ENCODE data around the gene PRPF6.

PRPF6 gene

DNA sequence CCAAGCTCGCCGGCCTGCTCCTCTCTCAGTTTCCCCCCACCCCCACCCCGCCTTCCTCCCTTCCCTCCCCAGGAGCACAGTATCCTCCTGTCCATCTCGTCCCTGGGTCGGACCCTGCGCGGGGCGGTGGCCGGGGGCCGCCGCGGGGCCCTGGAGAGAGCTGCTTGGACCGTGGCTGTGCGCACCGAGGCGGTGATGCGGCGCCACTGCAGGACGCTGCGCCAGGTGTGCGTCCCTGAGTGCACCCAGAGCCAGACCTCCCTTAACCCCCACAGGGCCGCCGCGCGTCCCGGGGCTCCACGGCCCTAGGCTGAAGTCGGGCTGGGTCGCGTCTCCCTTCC is 57.3 kb downstream of the PRPF6 start:
- no peak for DNase-seq

DNA sequence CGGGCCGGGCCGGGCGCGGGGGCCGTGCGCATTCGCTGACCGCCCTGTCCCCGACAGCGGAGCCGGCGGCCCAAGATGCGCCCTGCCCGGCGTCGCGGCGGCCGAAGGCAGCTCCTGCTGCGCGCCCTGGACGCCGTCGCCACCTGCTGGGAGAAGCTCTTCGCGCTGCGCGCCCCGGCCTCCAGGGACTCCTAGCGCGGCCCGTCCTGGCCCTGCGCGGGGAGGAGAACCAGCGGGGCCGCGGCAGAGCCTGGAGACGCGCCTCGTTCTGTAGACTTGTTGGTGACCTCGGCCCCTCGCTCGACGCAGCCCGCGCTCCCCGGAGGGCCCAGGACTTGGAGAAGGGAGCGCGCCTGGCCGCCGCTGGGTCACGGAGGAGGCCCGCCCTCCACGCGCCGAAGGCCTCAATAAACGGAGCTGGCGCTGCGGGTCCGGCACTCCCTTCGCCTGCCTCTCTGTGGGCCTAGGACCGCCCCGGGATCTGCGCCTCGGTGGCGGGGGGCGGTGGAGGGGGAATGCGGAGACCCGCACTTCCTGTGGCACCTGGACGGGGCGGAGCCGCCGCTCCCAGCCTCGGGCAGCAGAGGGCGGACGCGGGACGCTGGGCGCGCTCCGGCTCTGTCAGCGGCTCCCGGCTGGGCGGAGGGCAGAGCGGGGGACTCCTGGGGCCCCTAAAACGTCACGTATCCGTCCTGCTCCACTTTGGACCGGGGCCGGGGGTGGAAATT is 57.8 kb downstream of the PRPF6 start:
- DNase-seq = peak; percentile 67

DNA sequence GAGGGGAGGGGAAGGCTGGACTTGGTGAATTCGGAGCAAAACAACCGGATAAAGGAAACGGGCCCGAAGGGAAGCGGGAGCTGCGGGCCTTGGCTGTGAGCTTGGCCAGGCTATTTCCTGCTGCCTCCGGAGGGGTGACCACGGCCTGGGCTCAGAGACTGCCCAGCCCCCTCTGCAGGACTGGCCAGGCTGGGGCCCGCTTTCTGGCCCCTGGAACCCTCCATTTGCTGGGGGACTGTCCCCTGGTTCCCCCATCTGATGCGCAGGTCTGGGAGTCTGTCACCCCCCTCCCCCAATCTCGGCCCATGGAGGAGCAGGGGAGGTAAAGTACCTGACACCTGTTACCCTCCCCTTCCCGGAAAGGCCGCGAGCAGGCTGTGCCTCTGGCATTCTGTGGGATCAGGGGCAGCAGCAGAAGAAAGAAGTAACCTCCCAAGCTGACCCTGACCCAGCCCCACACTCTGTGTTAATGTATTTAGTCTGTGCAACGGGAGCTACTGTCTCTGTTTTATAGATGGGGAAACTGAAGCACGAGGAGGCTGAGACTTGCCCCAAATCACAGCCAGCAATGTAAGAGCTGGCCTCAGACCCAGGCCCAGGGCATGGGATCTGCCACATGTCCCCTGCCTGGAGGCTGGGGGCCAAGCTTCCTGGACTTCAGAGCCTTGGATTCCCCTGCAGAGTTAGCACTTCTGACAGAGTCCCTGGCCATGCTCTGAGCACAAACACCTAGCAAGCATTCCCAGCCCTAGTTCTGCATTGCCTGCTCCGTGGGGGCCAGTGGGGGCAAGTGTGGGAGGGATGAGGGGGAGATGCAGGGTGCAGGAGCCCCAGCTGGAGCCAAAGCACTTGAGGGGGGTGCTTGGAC is 58.6 kb downstream of the PRPF6 start:
- DNase-seq = no peak

DNA sequence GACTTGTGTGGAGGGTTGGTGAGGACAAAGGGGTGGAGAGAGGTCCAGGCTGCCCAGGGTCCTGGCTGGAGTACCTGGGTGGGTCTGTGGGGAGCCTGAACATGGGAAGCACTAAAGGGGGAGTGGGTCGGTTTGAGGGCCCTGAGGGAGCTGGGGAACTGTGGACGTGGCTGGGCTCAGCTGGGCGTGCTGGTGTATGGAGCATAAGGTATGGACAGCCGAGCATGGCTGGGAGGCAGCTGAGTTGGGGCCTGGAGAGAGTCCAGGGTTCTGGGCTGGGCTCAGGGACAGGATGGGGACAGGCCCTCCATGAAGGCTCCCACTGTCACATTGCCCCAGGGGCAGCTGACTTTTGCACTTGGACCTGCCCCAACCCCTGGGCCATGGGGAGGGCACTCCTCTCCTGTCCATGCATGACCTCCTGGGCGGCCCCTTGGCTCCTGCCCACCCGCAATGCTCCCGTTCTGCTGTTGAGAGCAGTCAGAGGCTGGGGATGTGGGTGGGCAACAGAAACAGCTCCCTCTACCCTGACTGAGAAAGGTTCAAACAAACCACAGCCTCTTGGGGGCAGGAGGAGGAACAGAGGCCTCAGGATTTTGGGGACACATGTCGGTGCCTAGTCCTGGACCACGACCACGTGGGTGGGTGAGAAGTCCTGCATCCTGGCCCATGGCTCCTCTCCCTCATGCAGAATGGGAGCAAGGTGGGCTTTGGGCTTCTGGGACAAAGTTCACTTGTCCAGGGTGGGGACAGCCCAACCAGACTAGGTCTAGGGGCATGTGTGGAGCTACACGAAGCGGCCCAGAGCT is 59.5 kb downstream of the PRPF6 start:
- no peak for DNase-seq

DNA sequence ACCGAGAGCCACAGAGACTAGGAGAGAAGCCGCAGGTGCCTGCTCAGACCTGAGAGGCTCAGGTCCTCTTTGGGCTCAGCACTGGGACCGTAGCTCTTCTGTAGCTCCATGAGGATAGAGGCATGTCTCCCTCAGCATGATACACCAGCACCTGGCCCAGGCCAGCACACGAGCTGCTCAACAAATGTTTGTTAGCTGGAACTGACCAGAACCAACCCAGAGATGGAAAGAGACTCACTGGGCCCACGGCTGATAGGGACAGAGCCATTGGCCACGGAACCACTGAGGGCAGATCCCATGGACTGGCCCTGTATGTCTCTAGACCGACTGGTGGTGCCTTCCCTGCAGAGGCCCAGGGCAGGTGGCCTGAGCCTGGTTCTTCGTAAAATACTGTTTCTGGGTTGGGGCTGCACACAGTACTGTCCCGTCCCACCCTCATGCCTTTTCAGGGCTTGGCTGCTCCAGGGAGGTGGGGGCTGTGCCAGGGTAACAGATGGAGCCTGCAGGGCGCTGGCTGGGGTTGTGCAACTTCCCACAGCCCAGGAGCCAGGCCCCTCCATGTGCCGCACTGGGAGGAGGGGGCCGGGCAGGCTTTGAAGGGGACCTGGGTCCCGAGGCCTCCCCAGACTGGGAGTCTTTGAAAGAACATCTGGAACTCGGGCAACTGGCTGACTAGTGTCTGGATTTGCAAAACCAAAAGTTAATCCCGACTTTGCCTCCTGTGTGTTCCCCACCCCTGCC is 60.3 kb downstream of the PRPF6 start:
- no peak for DNase-seq

DNA sequence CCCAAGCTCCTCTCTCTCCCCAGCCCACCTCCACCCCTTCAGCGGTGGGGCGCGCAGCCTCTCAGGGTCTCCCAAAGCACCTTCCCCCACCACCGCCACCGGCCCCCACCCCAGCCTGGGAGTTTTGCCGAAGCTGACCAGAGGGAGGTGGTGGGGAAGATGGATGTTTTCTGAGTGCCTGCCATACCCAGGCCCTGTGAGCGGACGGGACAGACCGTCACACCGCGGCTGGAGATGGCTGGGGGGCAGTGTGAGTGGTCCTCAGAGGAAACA is 60.8 kb downstream of the PRPF6 start:
- no peak for DNase-seq

DNA sequence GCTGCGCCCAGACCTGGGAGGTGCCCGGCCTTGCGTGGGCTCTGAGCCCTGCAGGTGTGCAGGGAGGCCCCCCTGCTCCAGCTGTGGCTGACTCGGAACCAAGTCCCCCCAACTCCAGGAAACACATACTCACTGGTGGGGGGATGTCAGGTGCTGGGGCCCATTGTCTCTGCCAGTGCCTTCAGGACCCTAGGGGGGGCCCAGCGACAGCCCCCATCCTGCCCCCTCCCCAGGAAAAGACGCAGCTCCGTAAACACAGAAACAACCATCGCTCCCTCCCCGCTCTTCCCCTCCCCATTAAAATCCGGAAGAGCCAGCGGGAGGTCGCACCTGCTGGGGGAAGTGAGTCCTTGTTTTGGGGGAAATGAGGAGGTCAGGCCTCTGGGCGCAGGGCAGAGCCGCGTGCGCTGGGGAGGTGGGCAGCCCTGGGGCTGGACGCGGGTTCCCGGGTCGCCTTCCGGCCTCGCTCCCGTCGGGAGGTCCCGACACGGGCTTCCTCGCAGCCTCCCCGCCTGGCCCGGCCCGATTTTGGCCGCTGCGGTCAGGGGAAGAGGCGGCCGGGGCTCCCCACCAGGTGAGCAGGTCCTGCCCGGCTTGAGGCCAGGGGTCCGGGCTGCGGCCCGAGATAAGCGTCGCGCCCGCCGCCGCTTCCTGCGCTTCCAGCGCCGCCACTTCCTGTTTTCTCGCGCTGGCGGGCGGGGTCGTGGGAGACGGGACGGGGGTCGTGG is 61.3 kb downstream of the PRPF6 start:
- DNase-seq = no peak

DNA sequence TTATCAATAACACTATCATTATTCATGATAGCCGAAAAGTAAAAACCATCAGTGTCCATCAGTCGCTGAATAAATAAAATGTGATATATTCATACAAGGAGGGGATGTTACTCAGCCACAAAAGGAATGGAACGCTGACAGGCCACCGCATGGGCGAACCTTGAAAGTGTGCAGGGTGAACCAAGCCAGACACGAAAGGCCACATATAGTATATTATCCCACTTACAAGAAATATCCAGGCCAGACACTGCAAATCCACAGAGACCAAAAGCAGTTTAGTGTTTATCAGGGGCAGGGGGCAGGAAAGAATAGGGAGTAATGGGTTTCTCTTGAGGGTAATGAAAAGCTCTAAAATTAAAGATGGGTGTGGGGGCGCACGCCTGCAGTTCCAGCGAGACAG is 62.8 kb downstream of the PRPF6 start:
- no peak for DNase-seq

DNA sequence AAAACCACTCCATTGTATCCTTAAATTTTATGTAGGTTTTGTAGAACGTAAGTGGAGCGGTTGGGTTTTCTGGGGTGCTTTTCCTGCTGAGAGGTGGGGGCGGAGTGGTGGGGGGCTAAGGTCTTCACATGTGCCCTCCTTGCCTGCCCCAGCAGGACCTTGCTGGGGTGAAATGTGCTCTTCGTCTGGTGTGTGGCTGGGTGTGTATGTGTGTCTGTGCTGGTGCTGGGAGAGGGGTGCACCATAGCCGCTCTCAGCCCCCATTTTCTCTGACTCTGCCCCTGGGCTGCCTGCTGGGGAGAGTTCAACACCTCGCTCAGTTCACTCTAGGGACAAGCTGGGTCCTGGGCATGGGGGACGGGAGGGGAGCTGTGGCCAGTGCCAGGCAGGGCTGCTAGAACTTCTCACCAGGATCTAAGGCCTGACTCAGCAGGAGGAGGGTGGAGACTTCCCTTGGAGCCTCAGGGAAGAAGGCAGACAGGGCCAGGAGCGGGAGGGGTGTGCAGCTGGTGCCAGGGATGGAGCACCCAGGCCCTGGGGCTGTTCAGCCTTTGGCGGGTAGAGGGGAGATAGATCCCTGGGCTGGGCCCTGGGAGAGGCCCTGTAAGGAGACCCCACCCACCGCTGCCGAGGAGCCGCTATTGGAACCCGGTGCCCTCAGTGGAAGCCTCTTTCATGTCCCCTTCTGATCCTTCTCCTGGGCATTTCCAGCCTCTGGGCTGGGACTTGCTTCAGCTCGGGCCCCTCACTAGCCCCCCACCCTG is 63.7 kb downstream of the PRPF6 start:
- no peak for DNase-seq

DNA sequence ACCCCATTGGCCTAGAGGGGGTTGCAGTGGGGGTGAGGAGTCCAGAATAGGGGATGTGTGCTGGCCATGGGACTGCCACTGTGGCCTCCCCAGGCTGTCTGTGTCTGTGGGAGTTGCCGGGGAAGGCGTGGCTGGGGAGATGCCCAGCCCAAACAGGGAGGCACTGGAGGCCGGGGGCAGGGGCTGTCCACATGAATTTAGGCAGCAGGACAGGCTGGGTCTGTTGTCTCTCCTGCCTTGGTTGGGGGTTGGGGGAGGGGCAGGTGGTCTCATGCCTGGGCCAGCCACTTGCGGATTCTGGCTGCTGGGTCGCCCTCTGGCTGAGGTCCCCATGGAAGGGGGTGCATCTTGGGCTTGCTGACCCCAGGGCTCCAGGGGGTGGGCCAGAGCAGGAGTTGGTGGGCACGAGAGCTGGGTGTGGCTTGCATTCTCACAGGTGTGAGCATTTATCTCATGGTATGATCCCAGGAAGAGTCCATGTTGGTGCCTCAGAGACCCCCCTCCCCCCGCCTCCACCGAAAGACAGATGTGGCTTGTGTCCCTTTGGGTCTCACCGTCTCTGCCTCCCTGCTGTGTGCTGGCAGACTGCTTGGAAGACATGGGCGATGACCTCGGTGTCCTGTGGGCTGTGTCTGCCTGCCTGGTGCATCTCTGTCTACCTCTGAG is 64.5 kb downstream of the PRPF6 start:
- no peak for DNase-seq

DNA sequence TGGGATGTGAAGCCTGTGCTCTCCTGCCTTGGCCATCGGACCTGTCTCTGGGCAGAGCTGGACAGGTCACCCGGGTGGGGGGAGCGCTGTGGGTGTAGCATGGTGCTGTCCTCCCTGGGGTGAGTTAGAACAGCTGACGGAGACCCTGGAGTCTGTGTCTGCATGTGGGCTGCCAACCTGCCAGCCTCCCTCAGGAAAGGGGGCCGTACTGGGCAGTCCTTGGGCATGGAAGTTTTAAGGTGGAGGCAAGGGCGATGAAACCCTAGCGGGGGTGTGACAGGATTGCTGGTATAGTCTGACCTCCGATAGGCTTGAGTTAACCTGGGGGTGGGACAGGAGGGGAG is 66.1 kb downstream of the PRPF6 start:
- DNase-seq = no peak

DNA sequence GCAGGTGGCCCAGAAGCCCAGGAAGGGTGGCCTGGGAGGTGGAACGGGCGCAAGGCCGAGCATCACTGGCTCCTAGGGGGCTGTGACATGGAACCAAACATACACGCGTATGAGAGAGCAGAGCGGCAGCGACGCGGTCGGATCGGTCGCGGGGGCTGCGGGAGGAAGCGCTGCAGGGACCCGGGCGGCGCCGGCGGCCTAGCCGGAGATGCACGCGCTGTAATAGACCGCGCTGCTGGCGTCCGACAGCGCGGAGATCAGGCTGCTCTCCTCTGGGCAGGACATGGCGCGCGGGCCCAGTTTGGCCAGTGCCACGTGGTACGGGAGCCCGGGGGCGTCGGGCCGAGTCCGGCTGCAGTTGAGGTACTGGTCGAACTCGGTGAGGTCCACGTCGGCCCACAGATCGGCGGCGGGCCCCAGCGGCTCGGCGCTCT is 67.1 kb downstream of the PRPF6 start:
- DNase-seq = no peak

DNA sequence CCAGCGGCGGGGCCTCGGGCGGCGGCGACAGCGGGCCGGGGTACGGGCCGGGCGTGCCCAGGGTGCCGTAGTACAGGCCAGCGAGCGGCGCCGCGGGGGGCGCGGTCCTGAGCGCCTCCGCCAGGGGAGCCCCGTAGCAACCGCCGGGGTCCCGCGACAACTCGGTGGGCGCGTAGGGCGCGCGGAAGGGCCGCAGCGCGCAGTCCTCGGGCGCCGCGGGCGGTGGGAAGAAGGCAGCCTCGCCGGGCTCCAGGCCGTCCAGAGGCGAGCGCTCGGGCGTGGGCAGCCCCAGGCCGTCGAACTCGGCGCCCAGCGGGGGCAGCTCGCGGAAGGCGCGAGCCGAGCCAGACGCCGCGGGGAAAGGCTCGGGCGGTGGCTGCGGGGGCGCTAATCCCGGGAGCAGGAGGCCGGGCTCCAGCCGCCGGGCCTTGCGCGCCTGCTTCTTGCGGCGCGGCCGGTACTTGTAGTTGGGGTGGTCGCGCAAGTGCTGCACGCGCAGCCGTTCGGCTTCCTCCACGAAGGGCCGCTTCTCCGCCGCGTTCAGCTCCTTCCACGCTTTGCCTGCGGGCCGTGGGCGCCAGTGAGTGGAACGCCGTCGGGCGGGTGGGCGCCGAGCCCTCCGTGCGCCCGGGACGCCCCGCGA is 67.6 kb downstream of the PRPF6 start:
- DNase-seq = no peak

DNA sequence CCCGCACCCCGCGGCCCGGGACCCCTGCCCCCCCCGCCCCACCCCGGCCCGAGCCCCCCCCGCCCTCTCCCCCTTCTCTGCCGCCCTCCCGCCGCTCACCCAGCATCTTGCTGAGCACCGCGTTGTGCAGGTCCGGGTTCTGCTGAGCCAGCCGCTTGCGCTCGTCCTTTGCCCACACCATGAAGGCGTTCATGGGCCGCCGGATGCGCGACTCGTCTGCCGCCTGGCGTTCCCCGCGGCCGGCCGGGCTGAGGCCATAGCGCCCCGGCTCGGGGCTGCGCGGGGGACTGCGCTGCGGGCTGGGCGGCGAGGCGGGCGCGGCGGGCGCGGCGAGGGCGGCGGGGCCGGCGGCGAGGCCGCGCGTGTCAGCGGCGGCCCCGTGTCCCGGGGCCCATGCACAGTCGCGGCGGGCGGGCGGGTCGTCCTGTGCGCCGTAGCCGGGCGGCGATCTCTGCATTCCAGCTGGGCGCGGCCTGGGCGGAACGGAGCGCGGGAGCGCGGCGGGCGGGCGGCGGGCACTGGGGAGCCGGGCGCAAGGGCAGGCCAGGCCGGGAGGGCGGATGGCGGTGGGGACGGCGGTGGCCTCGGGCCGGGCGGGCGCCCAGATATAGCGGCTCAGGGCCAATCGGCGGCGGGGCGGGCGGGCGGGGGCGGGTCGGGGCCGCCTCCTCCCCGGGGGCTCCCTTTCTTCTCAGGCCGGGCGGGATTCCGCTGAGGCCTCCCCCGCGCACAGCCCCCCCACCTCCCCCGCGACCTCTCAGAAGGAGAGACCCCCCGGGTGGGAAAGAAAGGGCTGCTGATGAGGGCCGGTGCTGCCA is 68.3 kb downstream of the PRPF6 start, which contains the start of gene SOX18:
Gene SOX18, minus strand, starts transcription at position 580 of the 818 bp plus-strand sequence. Its CDS starts 123 bp downstream, at position 457.
- no peak for DNase-seq

DNA sequence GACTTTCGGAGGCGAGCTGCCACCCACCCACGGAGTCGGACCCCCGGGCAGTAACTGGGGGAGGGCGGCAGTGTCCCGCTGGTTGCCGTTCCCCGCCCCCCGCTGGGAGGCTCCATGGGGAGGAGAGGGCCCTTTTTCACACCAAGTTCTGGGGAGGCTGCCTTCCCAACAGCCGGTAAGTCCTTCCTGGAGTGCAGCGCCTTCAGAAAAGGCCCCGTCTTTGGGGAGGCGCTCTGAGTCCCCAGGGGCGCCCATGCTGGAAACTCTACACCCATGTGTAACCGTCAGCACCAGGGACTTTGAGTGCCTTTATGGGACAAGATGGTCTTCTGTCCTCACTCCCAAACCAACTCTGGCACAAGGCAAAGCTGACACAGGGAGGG is 68.9 kb downstream of the PRPF6 start:
- DNase-seq = no peak

DNA sequence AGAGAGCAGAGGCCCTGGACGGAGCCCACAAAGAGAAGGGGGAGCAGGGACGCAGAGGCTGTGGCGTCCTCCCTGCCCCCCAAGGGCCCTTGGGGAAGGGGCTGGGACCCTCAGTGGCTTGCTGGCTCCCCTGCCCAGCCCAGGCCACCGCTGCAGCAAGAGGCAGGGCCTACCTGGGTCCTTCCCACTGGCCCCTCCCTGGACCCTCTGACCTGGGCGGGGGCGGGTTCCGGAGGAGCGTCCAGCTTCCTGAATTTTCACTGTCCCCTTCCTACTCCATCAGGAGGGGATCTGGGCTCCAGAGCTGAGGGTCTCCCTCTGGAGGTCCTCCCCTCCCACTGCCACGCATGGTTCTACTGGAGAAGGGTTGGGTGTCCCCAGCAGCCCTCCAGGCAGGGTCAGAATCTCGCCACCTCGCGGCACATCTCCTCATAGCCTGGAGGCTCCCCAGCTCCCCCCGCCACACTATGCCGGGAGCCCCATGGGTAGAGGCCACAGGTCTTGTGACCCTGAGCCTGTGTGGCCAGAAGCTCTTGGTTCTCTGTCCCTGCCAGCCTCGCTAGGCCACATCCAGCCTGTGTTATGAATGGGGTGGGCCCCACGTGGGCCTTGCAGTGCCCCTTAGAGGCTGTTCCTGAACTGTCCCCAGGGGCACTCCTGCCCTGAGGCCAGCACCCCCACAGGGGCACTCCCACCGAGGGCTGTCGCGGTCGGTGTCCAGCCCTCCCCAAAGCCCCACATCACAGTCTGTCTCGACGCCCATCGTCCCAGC is 69.5 kb downstream of the PRPF6 start:
- DNase-seq = no peak

DNA sequence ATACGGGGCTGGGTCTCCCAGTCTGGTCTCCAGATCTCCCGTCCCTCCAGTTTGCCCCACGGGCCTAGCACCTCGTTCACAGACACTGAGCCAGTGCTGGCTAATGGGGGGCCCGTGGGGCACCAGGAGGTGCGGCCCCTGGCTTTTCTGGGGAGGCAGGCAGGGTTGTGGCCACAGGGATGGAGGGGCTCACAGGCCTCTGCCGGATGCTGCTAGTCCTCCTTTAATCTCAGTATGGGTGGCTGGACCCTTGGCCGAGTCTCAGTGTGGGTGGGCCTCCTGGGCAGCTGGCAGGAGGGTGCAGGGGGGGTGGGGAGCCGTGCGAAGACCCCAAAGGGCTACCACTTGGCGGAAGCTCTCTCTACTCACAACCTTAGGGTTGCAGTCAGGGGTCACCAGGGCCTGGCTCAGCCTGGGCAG is 70.1 kb downstream of the PRPF6 start:
- no peak for DNase-seq

DNA sequence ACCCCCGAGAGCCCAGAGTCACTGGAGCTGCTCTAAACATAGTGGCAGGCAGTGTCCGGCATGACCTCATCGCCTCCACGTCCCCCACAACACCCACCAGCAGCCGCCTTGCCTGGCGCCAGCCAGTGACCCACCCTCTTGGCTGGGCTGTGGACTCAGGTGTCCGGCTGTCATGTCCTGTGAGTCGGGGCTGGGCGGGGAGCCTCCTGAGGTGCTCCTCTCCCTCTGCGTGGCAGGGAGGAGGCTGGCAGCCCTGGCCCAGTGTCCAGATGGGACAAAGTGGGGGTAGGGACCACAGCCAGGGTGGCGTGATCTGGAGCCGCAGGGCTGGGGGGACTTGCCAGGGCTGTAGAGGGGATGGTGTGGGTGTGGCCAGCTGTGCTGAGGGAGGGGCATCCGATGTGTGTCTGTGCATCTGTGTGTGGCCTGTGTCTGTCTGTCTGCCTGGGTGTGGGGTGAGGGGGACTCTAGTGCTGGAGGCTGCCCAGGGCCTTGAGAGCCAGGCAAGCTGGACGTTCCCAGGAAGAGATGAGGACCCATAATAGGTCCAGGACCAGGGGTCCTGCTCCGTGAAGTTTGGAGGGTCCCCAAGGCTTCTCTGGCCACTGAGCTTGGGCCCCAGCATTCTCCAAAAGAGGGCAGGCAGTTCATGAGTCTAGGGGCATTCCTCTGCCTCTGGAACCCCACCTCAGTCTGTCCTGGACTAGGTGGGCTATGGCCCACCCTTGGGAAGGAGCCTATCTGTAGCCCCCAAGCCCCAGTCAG is 70.8 kb downstream of the PRPF6 start:
- DNase-seq = no peak
